ENCODE measurements around the gene CSAD. TPM values are rescaled to one million over a fixed set of nuclear protein-coding genes. Genes with fewer than 3 reads are reported as not detected.
"Not testable (repeated sequence)": the region's sequence is repeated elsewhere in the genome, so short reads cannot be mapped to it uniquely, and the experiment has no call there.

The CSAD gene
- total and polyA plus RNA-seq, 4 donors: 21.7 to 48.8 (median 33.3) TPM

DNA sequence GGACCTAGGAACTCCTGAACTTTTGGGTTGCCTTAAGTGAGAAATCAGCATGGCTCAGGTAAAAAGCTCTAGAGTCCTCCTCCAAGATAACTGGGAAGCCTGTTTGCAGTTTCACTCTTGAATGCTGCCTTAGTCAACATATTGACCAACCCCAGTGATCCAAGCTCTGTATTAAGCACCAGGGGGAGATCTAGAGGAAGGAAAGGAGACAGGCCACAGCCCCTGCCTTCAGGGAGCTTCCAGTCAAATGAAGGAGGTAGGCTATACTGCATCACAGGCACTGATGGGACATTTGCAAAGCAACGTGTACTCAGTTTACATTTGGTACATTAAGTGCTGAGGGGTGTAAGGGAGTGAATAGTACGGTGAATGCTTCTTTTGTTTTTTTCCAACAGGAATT, 1.2 kb upstream of the CSAD start:
- Histone ChIP-seq H3K4me3 (no peak overlapping the region), H3K27me3 (ENCODE audit: control insufficient read depth in 3 of 3, insufficient read depth in 3 of 3, low read length in 2 of 3) (no peaks in the 10 kb centered on the region), H3K36me3 (ENCODE audit: control insufficient read depth in 4 of 4, insufficient read depth in 4 of 4, low read length in 4 of 4) (peaks cover 23 to 37% (median 26%) of the 10 kb centered on the region in 4 donors), H3K9ac (ENCODE audit: insufficient read depth in 1 of 2, low read length in 2 of 2) (peak overlapping the region in 1 of 2 donors; percentile 23), H3K9me3 (ENCODE audit: control insufficient read depth in 4 of 4, insufficient read depth in 3 of 4, low read length in 3 of 4) (no peaks in the 10 kb centered on the region), H3K4me1 (ENCODE audit: control insufficient read depth in 5 of 5, insufficient read depth in 5 of 5, low read length in 5 of 5) (peaks cover 7 to 36% (median 20%) of the 10 kb centered on the region in 5 donors), H3K27ac (ENCODE audit: low read depth in 1 of 2, low read length in 1 of 2) (peak overlapping the region in 1 of 2 donors; percentile 15)
- TF ChIP-seq, protein P1, sequence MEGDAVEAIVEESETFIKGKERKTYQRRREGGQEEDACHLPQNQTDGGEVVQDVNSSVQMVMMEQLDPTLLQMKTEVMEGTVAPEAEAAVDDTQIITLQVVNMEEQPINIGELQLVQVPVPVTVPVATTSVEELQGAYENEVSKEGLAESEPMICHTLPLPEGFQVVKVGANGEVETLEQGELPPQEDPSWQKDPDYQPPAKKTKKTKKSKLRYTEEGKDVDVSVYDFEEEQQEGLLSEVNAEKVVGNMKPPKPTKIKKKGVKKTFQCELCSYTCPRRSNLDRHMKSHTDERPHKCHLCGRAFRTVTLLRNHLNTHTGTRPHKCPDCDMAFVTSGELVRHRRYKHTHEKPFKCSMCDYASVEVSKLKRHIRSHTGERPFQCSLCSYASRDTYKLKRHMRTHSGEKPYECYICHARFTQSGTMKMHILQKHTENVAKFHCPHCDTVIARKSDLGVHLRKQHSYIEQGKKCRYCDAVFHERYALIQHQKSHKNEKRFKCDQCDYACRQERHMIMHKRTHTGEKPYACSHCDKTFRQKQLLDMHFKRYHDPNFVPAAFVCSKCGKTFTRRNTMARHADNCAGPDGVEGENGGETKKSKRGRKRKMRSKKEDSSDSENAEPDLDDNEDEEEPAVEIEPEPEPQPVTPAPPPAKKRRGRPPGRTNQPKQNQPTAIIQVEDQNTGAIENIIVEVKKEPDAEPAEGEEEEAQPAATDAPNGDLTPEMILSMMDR (IDR thresholded peaks at IDR 0.05; ENCODE audit: control extremely low read depth, extremely low read depth): no peak
- WGBS, 2 donors: 60 to 84% methylated on average over 2 of the region's 2 CpGs
- ATAC-seq (ENCODE audit: insufficient read depth, low FRiP score) (no peak), DNase-seq (no peak)

DNA sequence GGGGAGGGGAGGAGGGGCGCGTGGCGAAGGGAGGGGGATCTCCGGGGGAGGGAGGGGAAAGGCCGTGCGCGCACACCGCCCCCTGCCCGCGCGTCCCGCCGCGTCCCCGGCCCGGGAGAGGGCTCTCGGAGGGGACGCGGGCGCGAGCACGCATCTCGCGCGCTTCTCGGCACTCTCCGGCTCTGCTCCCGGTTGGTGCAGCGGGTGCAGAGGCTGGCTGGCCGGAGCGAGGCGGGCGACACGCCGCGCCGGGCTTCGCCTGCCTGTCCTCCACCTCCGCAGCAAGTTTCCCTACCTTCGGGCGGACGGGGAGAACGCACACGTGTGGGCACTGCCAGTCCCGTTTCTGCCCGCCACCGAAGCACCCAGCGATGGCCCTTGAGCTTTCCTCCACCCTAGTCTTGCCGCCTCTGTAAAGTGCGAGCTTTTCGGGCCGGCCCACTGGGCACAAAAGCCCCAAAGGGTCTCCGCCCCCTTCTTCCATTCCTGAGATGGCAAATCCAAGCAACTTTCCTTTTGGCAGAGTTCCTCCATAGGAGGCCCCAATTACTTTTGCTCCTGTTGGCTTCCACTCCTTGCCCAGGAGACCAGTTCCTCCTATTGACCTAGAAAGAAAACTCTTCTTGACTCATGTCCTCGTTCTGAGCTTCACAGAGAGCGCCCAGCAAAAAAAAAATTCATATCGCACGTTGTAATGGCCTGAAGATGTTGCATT, 363 bp upstream of the CSAD start:
- H3K4me3 ChIP-seq: peak overlapping the region; percentile 87
- no peaks in the 10 kb centered on the region for H3K27me3 ChIP-seq (ENCODE audit: control insufficient read depth in 3 of 3, insufficient read depth in 3 of 3, low read length in 2 of 3)
- H3K4me1 ChIP-seq (ENCODE audit: control insufficient read depth in 5 of 5, insufficient read depth in 5 of 5, low read length in 5 of 5): peaks cover 7 to 36% (median 20%) of the 10 kb centered on the region in 5 donors
- peaks cover 17 to 29% (median 19%) of the 10 kb centered on the region in 4 donors for H3K36me3 ChIP-seq (ENCODE audit: control insufficient read depth in 4 of 4, insufficient read depth in 4 of 4, low read length in 4 of 4)
- DNase-seq (peak; percentile 90 to 96 (median 91)), ATAC-seq (ENCODE audit: insufficient read depth, low FRiP score) (peak; percentile 70)
- no peaks in the 10 kb centered on the region for H3K9me3 ChIP-seq (ENCODE audit: control insufficient read depth in 4 of 4, insufficient read depth in 3 of 4, low read length in 3 of 4)
- H3K27ac ChIP-seq (ENCODE audit: low read depth in 1 of 2, low read length in 1 of 2): peak overlapping the region; percentile 94 to 99
- TF ChIP-seq, protein P1 (IDR thresholded peaks at IDR 0.05; ENCODE audit: control extremely low read depth, extremely low read depth): no peak
- 1 to 2% methylated on average over 41 to 57 of the region's 57 CpGs for WGBS, 2 donors
- H3K9ac ChIP-seq (ENCODE audit: insufficient read depth in 1 of 2, low read length in 2 of 2): peak overlapping the region in 1 of 2 donors; percentile 23

DNA sequence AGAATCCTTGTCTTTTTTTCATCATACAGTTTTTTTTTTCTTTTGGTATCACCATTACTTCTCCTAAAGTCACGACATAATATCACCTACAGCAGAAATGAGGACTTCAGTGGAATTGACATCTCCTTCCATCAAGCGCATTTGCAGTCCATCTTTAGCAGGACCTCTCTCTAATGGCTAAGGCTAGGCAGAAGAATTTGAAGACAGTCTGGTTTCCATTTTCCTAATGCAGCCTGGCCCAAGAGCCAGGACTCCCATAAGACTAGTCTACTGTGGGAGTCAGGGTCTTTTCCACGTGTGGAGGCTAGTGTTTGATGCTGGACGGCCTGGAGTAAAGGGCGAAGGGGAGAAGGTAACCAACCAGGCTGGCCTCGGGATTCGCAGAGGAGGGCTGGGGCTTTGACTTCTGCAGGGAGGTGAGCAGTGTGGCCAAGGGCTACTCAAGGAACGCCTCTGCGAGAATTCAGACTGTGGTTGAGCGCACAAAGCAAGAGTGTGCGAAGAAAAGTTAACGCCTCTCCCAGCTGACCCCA, 972 bp downstream of the CSAD start:
- DNase-seq: no peak
- peak overlapping the region; percentile 73 to 77 for H3K9ac ChIP-seq (ENCODE audit: insufficient read depth in 1 of 2, low read length in 2 of 2)
- peak overlapping the region; percentile 94 to 99 for H3K27ac ChIP-seq (ENCODE audit: low read depth in 1 of 2, low read length in 1 of 2)
- peaks cover 5 to 36% (median 22%) of the 10 kb centered on the region in 5 donors for H3K4me1 ChIP-seq (ENCODE audit: control insufficient read depth in 5 of 5, insufficient read depth in 5 of 5, low read length in 5 of 5)
- no peaks in the 10 kb centered on the region for H3K27me3 ChIP-seq (ENCODE audit: control insufficient read depth in 3 of 3, insufficient read depth in 3 of 3, low read length in 2 of 3)
- TF ChIP-seq, protein P1 (IDR thresholded peaks at IDR 0.05; ENCODE audit: control extremely low read depth, extremely low read depth): no peak
- H3K36me3 ChIP-seq (ENCODE audit: control insufficient read depth in 4 of 4, insufficient read depth in 4 of 4, low read length in 4 of 4): peaks cover 7 to 21% (median 11%) of the 10 kb centered on the region in 4 donors
- peak overlapping the region; percentile 62 for H3K4me3 ChIP-seq
- H3K9me3 ChIP-seq (ENCODE audit: control insufficient read depth in 4 of 4, insufficient read depth in 3 of 4, low read length in 3 of 4): no peaks in the 10 kb centered on the region
- peak; percentile 5 for ATAC-seq (ENCODE audit: insufficient read depth, low FRiP score)
- 16 to 17% methylated on average over 12 of the region's 12 CpGs for WGBS, 2 donors

DNA sequence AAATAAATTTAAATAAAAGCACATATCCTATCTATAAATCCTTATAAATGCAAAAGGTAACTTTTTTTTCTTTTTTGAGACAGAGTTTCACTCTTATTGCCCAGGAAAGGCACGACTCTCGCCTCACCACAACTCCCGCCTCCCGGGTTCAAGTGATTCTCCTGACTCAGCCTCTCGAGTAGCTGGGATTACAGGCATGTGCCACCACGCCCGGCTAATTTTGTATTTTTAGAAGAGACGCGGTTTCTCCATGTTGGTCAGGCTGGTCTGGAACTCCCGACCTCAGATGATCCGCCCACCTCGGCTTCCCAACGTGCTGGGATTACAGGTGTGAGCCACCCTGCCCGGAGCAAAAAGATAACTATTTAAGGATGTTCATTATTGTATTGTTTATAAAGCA, 1.9 kb downstream of the CSAD start:
- 93 to 96% methylated on average over 14 of the region's 14 CpGs for WGBS, 2 donors
- not testable (repeated sequence) for H3K27me3 ChIP-seq (ENCODE audit: control insufficient read depth in 3 of 3, insufficient read depth in 3 of 3, low read length in 2 of 3); H3K27ac ChIP-seq (ENCODE audit: low read depth in 1 of 2, low read length in 1 of 2); H3K4me3 ChIP-seq; H3K9me3 ChIP-seq (ENCODE audit: control insufficient read depth in 4 of 4, insufficient read depth in 3 of 4, low read length in 3 of 4); ATAC-seq (ENCODE audit: insufficient read depth, low FRiP score); H3K9ac ChIP-seq (ENCODE audit: insufficient read depth in 1 of 2, low read length in 2 of 2); DNase-seq
- H3K4me1 ChIP-seq (ENCODE audit: control insufficient read depth in 5 of 5, insufficient read depth in 5 of 5, low read length in 5 of 5): peaks cover 4 to 35% (median 22%) of the 10 kb centered on the region in 5 donors
- H3K36me3 ChIP-seq (ENCODE audit: control insufficient read depth in 4 of 4, insufficient read depth in 4 of 4, low read length in 4 of 4): peaks cover 5 to 18% (median 8%) of the 10 kb centered on the region in 4 donors

DNA sequence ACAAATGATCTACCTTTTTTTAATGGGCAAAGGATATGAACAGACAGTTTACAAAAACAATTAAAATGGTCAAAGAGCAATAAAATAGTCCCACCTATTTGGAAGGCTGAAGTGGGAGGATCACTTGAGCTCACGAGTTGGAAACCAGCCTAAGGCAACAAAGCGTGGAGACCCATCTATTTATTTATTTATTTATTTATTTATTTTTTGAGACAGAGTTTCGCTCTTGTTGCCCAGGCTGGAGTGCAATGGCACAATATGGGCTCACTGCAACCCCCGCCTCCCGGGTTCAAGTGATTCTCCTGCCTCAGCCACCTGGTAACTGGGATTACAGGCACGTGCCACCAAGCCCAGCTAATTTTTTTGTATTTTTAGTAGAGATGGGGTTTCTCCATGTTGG, 3.3 kb downstream of the CSAD start:
- ATAC-seq (ENCODE audit: insufficient read depth, low FRiP score); H3K9ac ChIP-seq (ENCODE audit: insufficient read depth in 1 of 2, low read length in 2 of 2); H3K4me3 ChIP-seq; H3K27ac ChIP-seq (ENCODE audit: low read depth in 1 of 2, low read length in 1 of 2); DNase-seq; H3K9me3 ChIP-seq (ENCODE audit: control insufficient read depth in 4 of 4, insufficient read depth in 3 of 4, low read length in 3 of 4); H3K27me3 ChIP-seq (ENCODE audit: control insufficient read depth in 3 of 3, insufficient read depth in 3 of 3, low read length in 2 of 3): not testable (repeated sequence)
- Histone ChIP-seq H3K36me3 (ENCODE audit: control insufficient read depth in 4 of 4, insufficient read depth in 4 of 4, low read length in 4 of 4) (peaks cover 3 to 12% (median 5%) of the 10 kb centered on the region in 4 donors), H3K4me1 (ENCODE audit: control insufficient read depth in 5 of 5, insufficient read depth in 5 of 5, low read length in 5 of 5) (peaks cover 4 to 22% (median 10%) of the 10 kb centered on the region in 5 donors)
- WGBS, 2 donors: 96 to 98% methylated on average over 6 of the region's 6 CpGs

Data from lung (tissue), 12 donors.